SK-N-MC (cell line): ENCODE data around the gene C22orf15.
"Not testable (repeated sequence)": the region's sequence is repeated elsewhere in the genome, so short reads cannot be mapped to it uniquely, and the experiment has no call there.

Experiments
- DNase-seq: peaks from one replicate; pipeline ENCODE4 v3.0.0-alpha.2; 2011; ENCODE audit warnings: low read depth, low spot score
- H3K27ac ChIP-seq: fragments of 200-600 bp; sonication (generic); 2 replicates; pipeline ENCODE4 v1.5.1; 2016; ENCODE audit warnings: mixed run types
- H3K36me3 ChIP-seq: fragments of 200-600 bp; sonication (generic); 2 replicates; pipeline ENCODE4 v1.6.1; 2017; ENCODE audit warnings: antibody characterized with exemption, low read length, mixed read lengths; ENCODE audit not compliant: insufficient read depth
- H3K4me3 ChIP-seq: fragments of 200-600 bp; sonication (generic); 2 replicates; pipeline ENCODE4 v1.5.1; 2016
- H3K9ac ChIP-seq: fragments of 200-600 bp; sonication (generic); 2 replicates; pipeline ENCODE4 v1.8.0; 2017; ENCODE audit warnings: mixed run types, mixed read lengths; ENCODE audit not compliant: insufficient read length
- H3K9me3 ChIP-seq: fragments of 200-600 bp; sonication (generic); 2 replicates; pipeline ENCODE4 v1.6.1; 2017; ENCODE audit warnings: low read depth, mild to moderate bottlenecking, antibody characterized with exemption, low read length, moderate library complexity, mixed read lengths
- EZH2 ChIP-seq: fragments of 200-600 bp; sonication (generic); IDR thresholded peaks from one replicate; pipeline ENCODE4 v1.6.1; 2017; ENCODE audit warnings: antibody characterized with exemption
- FOXP2 ChIP-seq: optimal IDR thresholded peaks from 2 replicates; pipeline ENCODE3; 2011; ENCODE audit warnings: mild to moderate bottlenecking, moderate library complexity; ENCODE audit not compliant: insufficient read depth; ENCODE audit errors: extremely low read length, control extremely low read depth
- POLR2AphosphoS5 ChIP-seq: IDR thresholded peaks from 2 replicates; pipeline ENCODE4 v1.6.1; 2012; ENCODE audit warnings: mild to moderate bottlenecking, low read depth, low read length, borderline replicate concordance

C22orf15 gene

DNA sequence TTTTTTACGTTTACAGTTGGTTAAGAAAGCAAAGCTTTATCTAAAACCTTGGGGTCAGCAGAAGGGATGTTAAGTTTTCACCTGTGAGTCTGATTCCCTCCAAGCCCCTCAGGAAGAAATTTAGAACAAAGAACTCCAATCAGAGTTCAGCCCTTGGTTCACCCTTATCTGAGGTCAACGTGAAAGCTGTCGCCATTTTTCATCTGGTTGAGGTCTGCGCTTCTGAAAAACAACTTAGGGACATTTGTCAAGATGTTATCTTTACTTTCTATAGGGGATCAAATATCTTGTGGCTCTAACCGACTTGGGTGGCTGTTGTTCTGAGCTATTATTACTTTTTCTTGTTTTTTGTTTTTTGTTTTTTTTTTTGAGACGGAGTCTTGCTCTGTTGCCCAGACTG, 41.9 kb upstream of the C22orf15 start:
- Histone ChIP-seq H3K9ac (no peak overlapping the region), H3K36me3 (no peaks in the 10 kb centered on the region), H3K4me3 (no peak overlapping the region), H3K27ac (no peak overlapping the region), H3K9me3 (no peaks in the 10 kb centered on the region)
- TF ChIP-seq FOXP2 (no peak), POLR2AphosphoS5 (no peak), EZH2 (no peak)
- DNase-seq, result no peak

- no peaks in the 10 kb centered on the region for H3K9me3 ChIP-seq
- no peak for DNase-seq
- TF ChIP-seq EZH2, result no peak
- no peak for TF ChIP-seq FOXP2
- TF ChIP-seq POLR2AphosphoS5, result no peak
- no peak overlapping the region for H3K9ac ChIP-seq
- H3K4me3 ChIP-seq, result no peak overlapping the region
- H3K27ac ChIP-seq, result no peak overlapping the region
- no peaks in the 10 kb centered on the region for H3K36me3 ChIP-seq
Observed at GRCh38 chr22:23722160-23722559, 40.6 kb upstream of the C22orf15 start.

- Histone ChIP-seq H3K27ac (no peak overlapping the region), H3K9me3 (no peaks in the 10 kb centered on the region), H3K36me3 (no peaks in the 10 kb centered on the region), H3K4me3 (no peak overlapping the region), H3K9ac (no peak overlapping the region)
- TF ChIP-seq FOXP2 (no peak), EZH2 (no peak), POLR2AphosphoS5 (no peak)
- no peak for DNase-seq
Observed at GRCh38 chr22:23722724-23723123, 40.1 kb upstream of the C22orf15 start.

DNA sequence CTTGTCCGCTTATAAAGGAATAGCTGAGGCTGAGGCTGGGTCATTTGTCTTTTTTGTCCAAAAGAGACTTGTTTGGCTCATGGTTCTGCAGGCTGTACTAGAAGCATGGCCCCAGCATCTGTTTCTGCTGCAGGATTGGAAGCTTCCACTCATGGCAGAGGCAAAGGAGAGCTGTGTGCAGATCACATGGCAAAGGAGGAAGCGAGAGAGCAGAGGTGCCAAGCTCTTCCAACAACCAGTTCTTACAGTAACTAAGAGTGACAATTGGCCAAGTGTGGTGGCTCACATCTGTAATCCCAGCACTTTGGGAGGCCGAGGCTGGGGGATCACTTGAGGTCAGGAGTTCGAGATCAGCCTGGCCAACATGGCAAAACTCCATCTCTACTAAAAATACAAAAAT, 34.7 kb upstream of the C22orf15 start:
- H3K9ac ChIP-seq, DNase-seq, H3K4me3 ChIP-seq, H3K27ac ChIP-seq, H3K9me3 ChIP-seq, H3K36me3 ChIP-seq: not testable (repeated sequence)

DNA sequence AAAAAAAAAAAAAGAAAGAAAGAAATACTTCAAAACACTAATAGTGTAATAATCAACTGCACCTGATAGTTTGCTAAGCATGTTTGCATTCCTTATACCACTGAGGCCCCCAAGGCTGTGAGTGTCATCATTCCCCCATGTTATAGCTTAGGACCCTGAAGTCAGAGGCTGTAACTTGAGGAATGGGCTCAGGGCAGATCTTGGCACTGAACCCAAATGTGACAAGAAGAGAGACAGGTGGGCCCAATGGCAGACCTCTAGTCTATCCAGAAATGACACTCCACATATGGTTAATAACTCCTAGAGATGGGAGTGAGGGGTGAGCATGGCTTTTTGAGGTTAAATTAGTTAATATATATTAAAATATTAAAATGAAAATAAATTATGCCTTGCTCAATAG, 25.1 kb upstream of the C22orf15 start:
- no peaks in the 10 kb centered on the region for H3K9me3 ChIP-seq
- H3K36me3 ChIP-seq, result no peaks in the 10 kb centered on the region; the same call in 1 of the 2 replicates
- no peak overlapping the region for H3K27ac ChIP-seq
- H3K4me3 ChIP-seq, result no peak overlapping the region
- no peak for DNase-seq
- H3K9ac ChIP-seq, result no peak overlapping the region
- TF ChIP-seq POLR2AphosphoS5 (no peak), FOXP2 (no peak), EZH2 (no peak)

DNA sequence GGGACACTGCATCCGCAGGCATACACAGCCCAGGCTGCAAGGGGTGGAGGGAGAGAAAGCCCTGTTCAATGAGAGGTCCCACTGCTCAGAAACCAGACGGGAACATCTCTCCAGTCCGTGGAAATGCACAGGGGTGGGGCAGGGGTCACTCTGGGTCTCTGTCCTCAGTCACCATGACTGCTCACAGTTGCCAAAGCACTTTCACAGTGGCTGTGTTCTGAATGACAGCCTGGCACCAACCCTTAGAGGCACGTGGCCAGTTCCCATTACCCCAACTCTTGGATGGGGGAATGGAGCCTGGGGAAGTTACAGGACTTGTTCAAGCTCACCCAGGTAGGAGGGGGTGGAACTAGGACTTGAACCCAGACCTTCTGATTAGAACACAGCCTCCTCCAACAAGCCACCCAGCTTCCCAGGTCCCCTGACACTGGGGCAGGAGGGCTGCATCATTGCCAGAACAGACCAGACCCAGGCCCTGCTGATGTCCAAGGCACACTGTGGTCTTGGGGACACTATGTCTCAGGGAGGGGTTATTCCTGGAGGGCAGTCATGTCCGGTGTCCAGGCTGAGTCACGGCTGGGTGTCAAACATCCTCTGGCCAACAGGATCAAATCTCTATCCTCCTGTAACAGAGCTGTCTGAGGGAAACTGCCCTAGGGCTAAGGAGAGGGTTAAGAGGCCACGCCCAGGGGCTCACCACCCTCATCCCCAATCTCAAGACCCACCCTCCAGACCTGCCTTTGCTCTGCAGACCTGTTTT, 20.1 kb upstream of the C22orf15 start:
- H3K36me3 ChIP-seq, result peaks cover 27% of the 10 kb centered on the region; the same call in 1 of the 2 replicates
- no peak overlapping the region for H3K9ac ChIP-seq
- DNase-seq, result no peak
- H3K4me3 ChIP-seq, result no peak overlapping the region
- no peak overlapping the region for H3K27ac ChIP-seq
- H3K9me3 ChIP-seq, result no peaks in the 10 kb centered on the region
- no peak for TF ChIP-seq EZH2
- TF ChIP-seq POLR2AphosphoS5, result no peak
- no peak for TF ChIP-seq FOXP2

GRCh38 chr22:23743303-23743705, 19.5 kb upstream of the C22orf15 start:
- no peak for TF ChIP-seq FOXP2
- no peak for TF ChIP-seq EZH2
- no peak for TF ChIP-seq POLR2AphosphoS5
- H3K27ac ChIP-seq, result no peak overlapping the region
- peaks cover 27% of the 10 kb centered on the region; the same call in 1 of the 2 replicates for H3K36me3 ChIP-seq

DNA sequence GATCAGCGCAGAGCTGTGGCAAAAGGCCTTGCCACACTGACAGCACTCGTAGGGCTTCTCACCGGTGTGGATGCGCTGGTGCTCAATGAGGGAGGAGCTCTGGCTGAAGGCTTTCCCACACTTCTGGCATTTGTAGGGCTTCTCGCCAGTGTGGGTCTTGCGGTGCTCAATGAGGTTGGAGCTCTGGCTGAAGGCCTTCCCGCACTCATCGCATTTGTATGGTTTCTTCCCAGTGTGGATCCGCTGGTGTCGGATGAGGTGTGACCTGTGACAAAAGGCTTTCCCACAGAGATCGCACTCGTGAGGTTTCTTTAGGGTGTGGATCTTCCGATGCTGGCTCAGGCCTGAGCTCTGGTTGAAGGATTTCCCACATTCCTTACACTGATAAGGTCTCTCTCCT, 18.8 kb upstream of the C22orf15 start:
- TF ChIP-seq EZH2, result no peak
- no peak overlapping the region for H3K9ac ChIP-seq
- peaks cover 27% of the 10 kb centered on the region; the same call in 1 of the 2 replicates for H3K36me3 ChIP-seq
- no peak overlapping the region for H3K27ac ChIP-seq
- no peak for DNase-seq
- no peaks in the 10 kb centered on the region for H3K9me3 ChIP-seq
- no peak overlapping the region for H3K4me3 ChIP-seq

More at GRCh38 chr22:23743303-23743705, 19.5 kb upstream of the C22orf15 start:
- Histone ChIP-seq H3K9ac (no peak overlapping the region), H3K4me3 (no peak overlapping the region), H3K9me3 (no peaks in the 10 kb centered on the region)
- DNase-seq, result no peak

- no peak for TF ChIP-seq POLR2AphosphoS5
- no peak overlapping the region for H3K4me3 ChIP-seq
- no peak overlapping the region for H3K9ac ChIP-seq
Observed at GRCh38 chr22:23744485-23744884, 18.3 kb upstream of the C22orf15 start.

More at GRCh38 chr22:23744485-23744884, 18.3 kb upstream of the C22orf15 start:
- Histone ChIP-seq H3K9me3 (no peaks in the 10 kb centered on the region), H3K36me3 (peaks cover 27% of the 10 kb centered on the region; the same call in 1 of the 2 replicates), H3K27ac (no peak overlapping the region)
- DNase-seq, result no peak
